Measurements from ENCODE around the gene UQCRHL.

GRCh38 chr1:15826810-15827507 lies 19.5 kb upstream of the UQCRHL start:
- TF ChIP-seq POLR2AphosphoS5 (IDR thresholded peaks at IDR 0.05): no peak
- no peak for TF ChIP-seq POLR2A (IDR thresholded peaks at IDR 0.05)
- no peak for TF ChIP-seq CTCF (IDR thresholded peaks at IDR 0.05)
